CD4-positive, alpha-beta T cell treated with Interleukin-17A for 4 hours (primary cell): ENCODE data around the gene GCSH.

Experiments
- DNase-seq: peaks from one replicate; pipeline ENCODE4 v3.0.0-alpha.2; 2020; ENCODE audit warnings: mixed read lengths

GCSH gene

GRCh38 chr16:81099958-81100357, 3.8 kb upstream of the GCSH start:
- no peak for DNase-seq

- no peak for DNase-seq
Observed at GRCh38 chr16:81097230-81097629, 1.0 kb upstream of the GCSH start.

- DNase-seq = no peak
Observed at GRCh38 chr16:81096715-81097208, 567 bp upstream of the GCSH start.

- no peak for DNase-seq
Observed at GRCh38 chr16:81095653-81095952, 592 bp downstream of the GCSH start.

GRCh38 chr16:81094771-81095251, 1.4 kb downstream of the GCSH start:
- DNase-seq = no peak

- no peak for DNase-seq
Observed at GRCh38 chr16:81088836-81089235, 7.4 kb downstream of the GCSH start.

- DNase-seq = no peak
Observed at GRCh38 chr16:81081014-81081413, 15.2 kb downstream of the GCSH start.

- no peak for DNase-seq
Observed at GRCh38 chr16:81080233-81080632, 16.0 kb downstream of the GCSH start.

GRCh38 chr16:81077076-81077940, 18.9 kb downstream of the GCSH start, which contains the start of gene C16orf46:
TSS of gene C16orf46 (minus strand) at chr16:81077238. CDS start at chr16:81063955, 13,283 bp downstream.
- peak; percentile 98 for DNase-seq

- DNase-seq = peak; percentile 95
Observed at GRCh38 chr16:81076566-81077075, 19.6 kb downstream of the GCSH start.

- DNase-seq = no peak
Observed at GRCh38 chr16:81073560-81074330, 22.4 kb downstream of the GCSH start.

GRCh38 chr16:81071805-81072204, 24.4 kb downstream of the GCSH start:
- DNase-seq = no peak

- DNase-seq = no peak
Observed at GRCh38 chr16:81070979-81071378, 25.2 kb downstream of the GCSH start.

- no peak for DNase-seq
Observed at GRCh38 chr16:81069063-81069462, 27.1 kb downstream of the GCSH start.

- no peak for DNase-seq
Observed at GRCh38 chr16:81067166-81067565, 29.0 kb downstream of the GCSH start.

- no peak for DNase-seq
Observed at GRCh38 chr16:81066681-81067080, 29.5 kb downstream of the GCSH start.

GRCh38 chr16:81061871-81062608, 34.2 kb downstream of the GCSH start:
- DNase-seq = no peak

- no peak for DNase-seq
Observed at GRCh38 chr16:81061307-81061640, 34.9 kb downstream of the GCSH start.

GRCh38 chr16:81060576-81061306, 35.5 kb downstream of the GCSH start:
- DNase-seq = no peak

GRCh38 chr16:81053761-81054160, 42.4 kb downstream of the GCSH start:
- DNase-seq = no peak

- DNase-seq = no peak
Observed at GRCh38 chr16:81042821-81043220, 53.4 kb downstream of the GCSH start.

- no peak for DNase-seq
Observed at GRCh38 chr16:81041696-81042095, 54.5 kb downstream of the GCSH start.
